Measurements from ENCODE around the gene ZNF750.
A peak's percentile ranks its signal among the peaks of the same experiment; 100 is the strongest.

Gene ZNF750

GRCh38 chr17:82797061-82797460, 42.8 kb downstream of the ZNF750 start:
- H3K36me3 ChIP-seq (ENCODE audit: control insufficient read depth in 2 of 2, insufficient read depth in 1 of 2, low read length in 2 of 2), result peaks cover 10 to 35% of the 10 kb centered on the region in 2 experiments; a peak in 2 of 3 replicates

GRCh38 chr17:82795615-82796014, 44.2 kb downstream of the ZNF750 start:
- POLR2A ChIA-PET, result no interaction called here
- no peak overlapping the region for H3K27ac ChIP-seq (ENCODE audit: extremely low read depth, low read depth, low read length)

More at GRCh38 chr17:82797061-82797460, 42.8 kb downstream of the ZNF750 start:
- no peak for TF ChIP-seq ZNF266 (tag by site-specific recombination; IDR thresholded peaks at IDR 0.05; ENCODE audit: low read depth)
- TF ChIP-seq SP7 (tag by site-specific recombination; IDR thresholded peaks at IDR 0.05), result no peak
- TF ChIP-seq KLF8 (tag by site-specific recombination; IDR thresholded peaks at IDR 0.05), result no peak
- no peak for TF ChIP-seq ZNF449 (tag by site-specific recombination; IDR thresholded peaks at IDR 0.05)
- TF ChIP-seq ZNF394 (tag by site-specific recombination; IDR thresholded peaks at IDR 0.05; ENCODE audit: borderline replicate concordance), result no peak
- TF ChIP-seq WT1 (tag by site-specific recombination; IDR thresholded peaks at IDR 0.05), result no peak
- TF ChIP-seq ZNF169 (tag by site-specific recombination; IDR thresholded peaks at IDR 0.05), result no peak
- no peak for TF ChIP-seq GLIS1 (tag by site-specific recombination; IDR thresholded peaks at IDR 0.05)
- no peak for TF ChIP-seq ZNF391 (tag by site-specific recombination; IDR thresholded peaks at IDR 0.05; ENCODE audit: borderline replicate concordance, low read depth)
- no peak for TF ChIP-seq HOXA7 (CRISPR knock-in tag; IDR thresholded peaks at IDR 0.05; ENCODE audit: borderline replicate concordance)
- TF ChIP-seq ZNF621 (tag by site-specific recombination; IDR thresholded peaks at IDR 0.05), result no peak
- no peak for TF ChIP-seq MEIS1 (CRISPR knock-in tag; IDR thresholded peaks at IDR 0.05; ENCODE audit: borderline replicate concordance)
- TF ChIP-seq HOXD13 (CRISPR knock-in tag; IDR thresholded peaks at IDR 0.05; ENCODE audit: borderline replicate concordance), result no peak
- no peak for TF ChIP-seq OSR2 (tag by site-specific recombination; IDR thresholded peaks at IDR 0.05)
- TF ChIP-seq ZNF658 (tag by site-specific recombination; IDR thresholded peaks at IDR 0.05), result no peak
- TF ChIP-seq ZNF335 (tag by site-specific recombination; conservative IDR thresholded peaks at IDR 0.05), result no peak
- Histone ChIP-seq H3K27ac (ENCODE audit: extremely low read depth, low read depth, low read length) (no peak overlapping the region), H3K9me3 (ENCODE audit: control insufficient read depth, insufficient read depth, low read depth, low read length) (no peaks in the 10 kb centered on the region), H3K4me3 (ENCODE audit: low read depth, low read length) (no peak overlapping the region), H3K4me1 (ENCODE audit: control insufficient read depth, insufficient read depth, low read length) (no peaks in the 10 kb centered on the region)
- CTCF ChIA-PET, result no interaction called here
- POLR2A ChIA-PET, result no interaction called here

GRCh38 chr17:82794781-82795482, 44.9 kb downstream of the ZNF750 start:
- no peak overlapping the region for H3K27ac ChIP-seq (ENCODE audit: extremely low read depth, low read depth, low read length)
- peaks cover 10 to 21% of the 10 kb centered on the region in 2 experiments; a peak in 2 of 3 replicates for H3K36me3 ChIP-seq (ENCODE audit: control insufficient read depth in 2 of 2, insufficient read depth in 1 of 2, low read length in 2 of 2)
- no peaks in the 10 kb centered on the region for H3K9me3 ChIP-seq (ENCODE audit: control insufficient read depth, insufficient read depth, low read depth, low read length)
- CTCF ChIA-PET, result no interaction called here
- H3K4me1 ChIP-seq (ENCODE audit: control insufficient read depth, insufficient read depth, low read length), result no peaks in the 10 kb centered on the region
- no peak overlapping the region for H3K4me3 ChIP-seq (ENCODE audit: low read depth, low read length)
- POLR2A ChIA-PET, result no interaction called here
- no peak for TF ChIP-seq ZNF214 (tag by site-specific recombination; IDR thresholded peaks at IDR 0.05; ENCODE audit: borderline replicate concordance)
- TF ChIP-seq WT1 (tag by site-specific recombination; IDR thresholded peaks at IDR 0.05), result no peak
- no peak for TF ChIP-seq ZNF2 (tag by site-specific recombination; IDR thresholded peaks at IDR 0.05)
- no peak for TF ChIP-seq ZSCAN4 (tag by site-specific recombination; IDR thresholded peaks at IDR 0.05)
- TF ChIP-seq ZNF837 (tag by site-specific recombination; IDR thresholded peaks at IDR 0.05), result no peak
- TF ChIP-seq ZNF175 (tag by site-specific recombination; IDR thresholded peaks at IDR 0.05), result no peak
- TF ChIP-seq ZNF121 (tag by site-specific recombination; IDR thresholded peaks at IDR 0.05), result no peak
- TF ChIP-seq ZNF530 (tag by site-specific recombination; IDR thresholded peaks at IDR 0.05; ENCODE audit: low read depth), result no peak
- no peak for TF ChIP-seq ZNF280C (tag by site-specific recombination; IDR thresholded peaks at IDR 0.05)
- no peak for TF ChIP-seq KLF17 (tag by site-specific recombination; IDR thresholded peaks at IDR 0.05)
- peak; percentile 24; the same call in 1 of the 2 replicates for TF ChIP-seq SCRT1 (tag by site-specific recombination; IDR thresholded peaks at IDR 0.05; ENCODE audit: borderline replicate concordance)

More at GRCh38 chr17:82795615-82796014, 44.2 kb downstream of the ZNF750 start:
- TF ChIP-seq ZNF624 (tag by site-specific recombination; IDR thresholded peaks at IDR 0.05) (no peak), ZNF416 (tag by site-specific recombination; IDR thresholded peaks at IDR 0.05) (no peak), ZFP69B (tag by site-specific recombination; IDR thresholded peaks at IDR 0.05) (no peak)
- Histone ChIP-seq H3K4me1 (ENCODE audit: control insufficient read depth, insufficient read depth, low read length) (no peaks in the 10 kb centered on the region), H3K36me3 (ENCODE audit: control insufficient read depth in 2 of 2, insufficient read depth in 1 of 2, low read length in 2 of 2) (peaks cover 10 to 26% of the 10 kb centered on the region in 2 experiments; a peak in 2 of 3 replicates), H3K9me3 (ENCODE audit: control insufficient read depth, insufficient read depth, low read depth, low read length) (no peaks in the 10 kb centered on the region), H3K4me3 (ENCODE audit: low read depth, low read length) (no peak overlapping the region)
- CTCF ChIA-PET, result no interaction called here

All from HEK293 (cell line).